GM13977 (cell line): ENCODE measurements around the gene LRMDA.

Experiments used
- DNase-seq: peaks from one replicate; pipeline ENCODE4 v3.0.0; 2012; ENCODE audit warnings: low spot score
- CTCF ChIP-seq: IDR thresholded peaks from 2 replicates; pipeline ENCODE4 v1.5.1; 2012; ENCODE audit warnings: mild to moderate bottlenecking, control low read depth; ENCODE audit not compliant: insufficient read depth; ENCODE audit errors: extremely low read depth, missing control alignments
- in situ Hi-C: fragments of 300-500 bp; cut with MboI; formaldehyde crosslinking; loops from one replicate; pipeline ENCODE4 v1.12.0; 2022; ENCODE audit warnings: low sequenced_read_pairs, low pct_unique_long_range_greater_than_20kb, mixed read lengths, inconsistent platforms; ENCODE audit not compliant: unreplicated experiment

The LRMDA gene

DNA sequence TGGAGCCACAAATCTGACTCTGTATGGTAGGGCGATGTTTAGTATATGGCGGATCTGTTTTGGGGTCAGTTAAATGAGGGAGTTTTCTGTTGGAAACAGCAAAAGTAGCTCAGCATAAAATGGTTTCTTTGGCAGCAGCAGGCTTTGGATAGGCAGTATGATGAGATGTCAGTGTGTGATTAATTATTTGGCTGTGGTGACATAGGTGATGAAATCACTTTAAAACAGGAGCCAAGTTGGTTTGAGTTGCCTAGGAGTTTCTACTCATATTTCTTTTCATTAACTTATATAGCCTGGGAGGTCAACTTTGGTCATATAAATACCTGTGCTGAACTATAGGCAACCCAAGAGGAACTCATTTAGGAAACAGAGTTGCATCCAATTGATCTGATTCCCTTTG is 291.2 kb downstream of the LRMDA start:
- no peak for DNase-seq
- in situ Hi-C loops, result no loop called here
- no peak for TF ChIP-seq CTCF

- in situ Hi-C loops, result no loop called here
- no peak for DNase-seq
- no peak for TF ChIP-seq CTCF
Observed at GRCh38 chr10:75723319-75723980, 292.0 kb downstream of the LRMDA start.

GRCh38 chr10:75724047-75724446 is 292.6 kb downstream of the LRMDA start:
- in situ Hi-C loops, result no loop called here
- DNase-seq, result no peak
- no peak for TF ChIP-seq CTCF

GRCh38 chr10:75726522-75727483 is 295.4 kb downstream of the LRMDA start:
- in situ Hi-C loops, result no loop called here
- TF ChIP-seq CTCF, result no peak
- no peak for DNase-seq

GRCh38 chr10:75730847-75731246 is 299.4 kb downstream of the LRMDA start:
- no peak for DNase-seq
- in situ Hi-C loops, result no loop called here
- no peak for TF ChIP-seq CTCF

GRCh38 chr10:75733135-75733890 is 301.9 kb downstream of the LRMDA start:
- in situ Hi-C loops, result no loop called here
- TF ChIP-seq CTCF, result no peak
- no peak for DNase-seq
